Measurements from ENCODE around the gene PPOX.

Gene PPOX

GRCh38 chr1:161199506-161200139 is 33.4 kb downstream of the PPOX start:
- no peaks in the 10 kb centered on the region for H3K27me3 ChIP-seq (replicated peaks; ENCODE audit: control insufficient read depth, insufficient read depth, low read length)
- no peak for DNase-seq (ENCODE audit: low read depth)
- no peaks in the 10 kb centered on the region for H3K9me3 ChIP-seq (ENCODE audit: control insufficient read depth, low read length)
- H3K9ac ChIP-seq (ENCODE audit: low read length), result peak overlapping the region; percentile 88
- peaks cover 89% of the 10 kb centered on the region for H3K4me1 ChIP-seq (ENCODE audit: control insufficient read depth, insufficient read depth, low read length)
- peaks cover 23% of the 10 kb centered on the region for H3K36me3 ChIP-seq (ENCODE audit: control insufficient read depth, insufficient read depth, low read length, severe bottlenecking)
- H3K4me3 ChIP-seq (ENCODE audit: low read length), result peak overlapping the region; percentile 87

GRCh38 chr1:161200421-161200991 is 34.3 kb downstream of the PPOX start:
- Histone ChIP-seq H3K36me3 (ENCODE audit: control insufficient read depth, insufficient read depth, low read length, severe bottlenecking) (peaks cover 15% of the 10 kb centered on the region), H3K4me3 (ENCODE audit: low read length) (peak overlapping the region; percentile 94), H3K9me3 (ENCODE audit: control insufficient read depth, low read length) (no peaks in the 10 kb centered on the region), H3K27me3 (replicated peaks; ENCODE audit: control insufficient read depth, insufficient read depth, low read length) (no peaks in the 10 kb centered on the region), H3K9ac (ENCODE audit: low read length) (peak overlapping the region; percentile 98), H3K4me1 (ENCODE audit: control insufficient read depth, insufficient read depth, low read length) (peaks cover 86% of the 10 kb centered on the region)
- no peak for DNase-seq (ENCODE audit: low read depth)

GRCh38 chr1:161200992-161201835 is 35.0 kb downstream of the PPOX start:
- peak; percentile 46 for DNase-seq (ENCODE audit: low read depth)
- Histone ChIP-seq H3K4me3 (ENCODE audit: low read length) (peak overlapping the region; percentile 94), H3K9ac (ENCODE audit: low read length) (peak overlapping the region; percentile 98), H3K9me3 (ENCODE audit: control insufficient read depth, low read length) (no peaks in the 10 kb centered on the region), H3K4me1 (ENCODE audit: control insufficient read depth, insufficient read depth, low read length) (peaks cover 79% of the 10 kb centered on the region), H3K36me3 (ENCODE audit: control insufficient read depth, insufficient read depth, low read length, severe bottlenecking) (peaks cover 17% of the 10 kb centered on the region), H3K27me3 (replicated peaks; ENCODE audit: control insufficient read depth, insufficient read depth, low read length) (no peaks in the 10 kb centered on the region)

- Histone ChIP-seq H3K9me3 (ENCODE audit: control insufficient read depth, low read length) (no peaks in the 10 kb centered on the region), H3K36me3 (ENCODE audit: control insufficient read depth, insufficient read depth, low read length, severe bottlenecking) (peaks cover 22% of the 10 kb centered on the region), H3K9ac (ENCODE audit: low read length) (peak within 1 kb of the TSS; percentile 98), H3K4me1 (ENCODE audit: control insufficient read depth, insufficient read depth, low read length) (peaks cover 79% of the 10 kb centered on the region), H3K4me3 (ENCODE audit: low read length) (peak within 1 kb of the TSS; percentile 94), H3K27me3 (replicated peaks; ENCODE audit: control insufficient read depth, insufficient read depth, low read length) (no peaks in the 10 kb centered on the region)
- DNase-seq (ENCODE audit: low read depth), result peak; percentile 100
Measured at GRCh38 chr1:161201836-161202712, 35.8 kb downstream of the PPOX start, which contains the start of gene NDUFS2. NDUFS2 (plus strand) TSS chr1:161202367; CDS start chr1:161202386, 19 bp downstream.

GRCh38 chr1:161206411-161207140 is 40.4 kb downstream of the PPOX start:
- Histone ChIP-seq H3K36me3 (ENCODE audit: control insufficient read depth, insufficient read depth, low read length, severe bottlenecking) (peaks cover 53% of the 10 kb centered on the region), H3K27me3 (replicated peaks; ENCODE audit: control insufficient read depth, insufficient read depth, low read length) (no peaks in the 10 kb centered on the region), H3K4me1 (ENCODE audit: control insufficient read depth, insufficient read depth, low read length) (peaks cover 38% of the 10 kb centered on the region), H3K9ac (ENCODE audit: low read length) (peak overlapping the region; percentile 1), H3K4me3 (ENCODE audit: low read length) (no peak overlapping the region), H3K9me3 (ENCODE audit: control insufficient read depth, low read length) (no peaks in the 10 kb centered on the region)
- peak; percentile 15 for DNase-seq (ENCODE audit: low read depth)

- H3K27me3 ChIP-seq (replicated peaks; ENCODE audit: control insufficient read depth, insufficient read depth, low read length), result no peaks in the 10 kb centered on the region
- peak overlapping the region; percentile 1 for H3K9ac ChIP-seq (ENCODE audit: low read length)
- peaks cover 36% of the 10 kb centered on the region for H3K4me1 ChIP-seq (ENCODE audit: control insufficient read depth, insufficient read depth, low read length)
- no peaks in the 10 kb centered on the region for H3K9me3 ChIP-seq (ENCODE audit: control insufficient read depth, low read length)
- peaks cover 59% of the 10 kb centered on the region for H3K36me3 ChIP-seq (ENCODE audit: control insufficient read depth, insufficient read depth, low read length, severe bottlenecking)
- no peak overlapping the region for H3K4me3 ChIP-seq (ENCODE audit: low read length)
- DNase-seq (ENCODE audit: low read depth), result no peak
Measured at GRCh38 chr1:161207173-161207572, 40.9 kb downstream of the PPOX start.

- H3K9me3 ChIP-seq (ENCODE audit: control insufficient read depth, low read length), result no peaks in the 10 kb centered on the region
- DNase-seq (ENCODE audit: low read depth), result peak; percentile 92
- no peak overlapping the region for H3K9ac ChIP-seq (ENCODE audit: low read length)
- H3K4me1 ChIP-seq (ENCODE audit: control insufficient read depth, insufficient read depth, low read length), result peaks cover 17% of the 10 kb centered on the region
- no peaks in the 10 kb centered on the region for H3K27me3 ChIP-seq (replicated peaks; ENCODE audit: control insufficient read depth, insufficient read depth, low read length)
- peaks cover 73% of the 10 kb centered on the region for H3K36me3 ChIP-seq (ENCODE audit: control insufficient read depth, insufficient read depth, low read length, severe bottlenecking)
- H3K4me3 ChIP-seq (ENCODE audit: low read length), result no peak overlapping the region
Measured at GRCh38 chr1:161209790-161210409, 43.7 kb downstream of the PPOX start.

- Histone ChIP-seq H3K9ac (ENCODE audit: low read length) (no peak overlapping the region), H3K9me3 (ENCODE audit: control insufficient read depth, low read length) (no peaks in the 10 kb centered on the region), H3K27me3 (replicated peaks; ENCODE audit: control insufficient read depth, insufficient read depth, low read length) (no peaks in the 10 kb centered on the region), H3K4me1 (ENCODE audit: control insufficient read depth, insufficient read depth, low read length) (peaks cover 36% of the 10 kb centered on the region), H3K36me3 (ENCODE audit: control insufficient read depth, insufficient read depth, low read length, severe bottlenecking) (peaks cover 58% of the 10 kb centered on the region), H3K4me3 (ENCODE audit: low read length) (no peak overlapping the region)
- no peak for DNase-seq (ENCODE audit: low read depth)
Measured at GRCh38 chr1:161214369-161214768, 48.1 kb downstream of the PPOX start.

- Histone ChIP-seq H3K4me1 (ENCODE audit: control insufficient read depth, insufficient read depth, low read length) (peaks cover 37% of the 10 kb centered on the region), H3K4me3 (ENCODE audit: low read length) (no peak within 1 kb of the TSS), H3K36me3 (ENCODE audit: control insufficient read depth, insufficient read depth, low read length, severe bottlenecking) (peaks cover 52% of the 10 kb centered on the region), H3K9ac (ENCODE audit: low read length) (peak within 1 kb of the TSS; percentile 24), H3K9me3 (ENCODE audit: control insufficient read depth, low read length) (no peaks in the 10 kb centered on the region), H3K27me3 (replicated peaks; ENCODE audit: control insufficient read depth, insufficient read depth, low read length) (no peaks in the 10 kb centered on the region)
- DNase-seq (ENCODE audit: low read depth), result no peak
Measured at GRCh38 chr1:161215076-161215475, 48.9 kb downstream of the PPOX start, which contains the start of gene FCER1G. FCER1G (plus strand) TSS chr1:161215295; CDS start chr1:161215322, 27 bp downstream.
